ENCODE data around the gene AZU1.

GRCh38 chr19:810077-810855 is 17.4 kb upstream of the AZU1 start:
- TF ChIP-seq, protein P1, sequence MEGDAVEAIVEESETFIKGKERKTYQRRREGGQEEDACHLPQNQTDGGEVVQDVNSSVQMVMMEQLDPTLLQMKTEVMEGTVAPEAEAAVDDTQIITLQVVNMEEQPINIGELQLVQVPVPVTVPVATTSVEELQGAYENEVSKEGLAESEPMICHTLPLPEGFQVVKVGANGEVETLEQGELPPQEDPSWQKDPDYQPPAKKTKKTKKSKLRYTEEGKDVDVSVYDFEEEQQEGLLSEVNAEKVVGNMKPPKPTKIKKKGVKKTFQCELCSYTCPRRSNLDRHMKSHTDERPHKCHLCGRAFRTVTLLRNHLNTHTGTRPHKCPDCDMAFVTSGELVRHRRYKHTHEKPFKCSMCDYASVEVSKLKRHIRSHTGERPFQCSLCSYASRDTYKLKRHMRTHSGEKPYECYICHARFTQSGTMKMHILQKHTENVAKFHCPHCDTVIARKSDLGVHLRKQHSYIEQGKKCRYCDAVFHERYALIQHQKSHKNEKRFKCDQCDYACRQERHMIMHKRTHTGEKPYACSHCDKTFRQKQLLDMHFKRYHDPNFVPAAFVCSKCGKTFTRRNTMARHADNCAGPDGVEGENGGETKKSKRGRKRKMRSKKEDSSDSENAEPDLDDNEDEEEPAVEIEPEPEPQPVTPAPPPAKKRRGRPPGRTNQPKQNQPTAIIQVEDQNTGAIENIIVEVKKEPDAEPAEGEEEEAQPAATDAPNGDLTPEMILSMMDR (IDR thresholded peaks at IDR 0.05 in 2 of 3, conservative IDR thresholded peaks at IDR 0.05 in 1 of 3; ENCODE audit: borderline replicate concordance in 1 of 3, insufficient read depth in 1 of 3, low read depth in 2 of 3, low read length in 2 of 3): no peak
- no peak for TF ChIP-seq EZH2 (IDR thresholded peaks at IDR 0.05)

All from HCT116 (cell line).